Breast epithelium (tissue), 3 donors: Measurements from ENCODE around the gene SYT15B.
"Not testable (repeated sequence)": the region's sequence is repeated elsewhere in the genome, so short reads cannot be mapped to it uniquely, and the experiment has no call there.

Experiments
- POLR2A ChIP-seq: fragments of 450-650 bp; IDR thresholded peaks from one replicate; pipeline ENCODE4 v1.6.1; 2016; ENCODE audit warnings: antibody characterized with exemption, mild to moderate bottlenecking, moderate library complexity
- TF ChIP-seq, protein P1 (sequence below), 3 donors: fragments of 450-650 bp; IDR thresholded peaks; one replicate each; pipeline ENCODE4 v1.5.1; 2016 to 2017; ENCODE audit warnings: antibody characterized with exemption in 3 of 3, mild to moderate bottlenecking in 3 of 3, moderate library complexity in 3 of 3

DNA sequence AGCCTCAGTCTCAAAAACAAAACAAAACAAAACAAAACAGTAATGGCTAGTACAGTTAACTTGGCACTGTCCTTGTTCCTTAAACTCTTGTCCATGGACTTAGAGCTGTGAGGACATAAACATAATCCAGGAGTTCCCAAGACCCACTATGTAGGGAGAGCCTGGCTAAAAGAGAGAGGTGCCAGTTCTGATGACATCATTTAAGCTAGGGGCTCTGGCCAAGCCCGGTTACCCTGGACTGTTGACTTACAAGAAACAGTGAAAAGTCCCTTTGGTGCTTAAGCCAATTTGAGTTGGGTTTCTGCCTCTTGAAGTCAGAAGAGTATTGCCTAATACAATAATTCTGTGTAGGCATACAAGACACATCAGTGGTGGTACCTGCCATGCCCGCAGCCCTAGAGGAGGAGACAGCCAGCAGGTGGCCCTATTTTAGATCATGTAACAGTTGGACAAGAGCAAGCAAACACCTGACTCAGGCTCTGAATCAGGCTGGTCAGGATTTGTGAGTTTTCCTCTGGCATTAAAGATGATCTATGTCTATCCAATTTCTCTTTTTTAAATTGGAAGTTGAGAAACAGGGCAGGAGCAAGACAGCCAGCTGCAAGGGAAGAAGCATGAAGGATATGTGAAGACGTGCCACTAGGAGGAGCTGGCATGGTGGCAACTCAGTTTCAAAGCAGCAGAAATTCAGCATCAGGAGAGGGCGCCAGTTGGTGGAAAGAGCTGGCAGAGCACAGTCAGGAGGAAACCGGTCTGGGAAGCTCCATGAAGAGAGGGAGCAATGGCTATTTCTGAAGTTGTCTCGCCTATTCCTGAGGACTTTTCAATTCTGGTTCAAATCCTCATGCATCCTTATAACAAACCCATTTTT is 12.2 kb upstream of the SYT15B start:
- TF ChIP-seq, protein P1, sequence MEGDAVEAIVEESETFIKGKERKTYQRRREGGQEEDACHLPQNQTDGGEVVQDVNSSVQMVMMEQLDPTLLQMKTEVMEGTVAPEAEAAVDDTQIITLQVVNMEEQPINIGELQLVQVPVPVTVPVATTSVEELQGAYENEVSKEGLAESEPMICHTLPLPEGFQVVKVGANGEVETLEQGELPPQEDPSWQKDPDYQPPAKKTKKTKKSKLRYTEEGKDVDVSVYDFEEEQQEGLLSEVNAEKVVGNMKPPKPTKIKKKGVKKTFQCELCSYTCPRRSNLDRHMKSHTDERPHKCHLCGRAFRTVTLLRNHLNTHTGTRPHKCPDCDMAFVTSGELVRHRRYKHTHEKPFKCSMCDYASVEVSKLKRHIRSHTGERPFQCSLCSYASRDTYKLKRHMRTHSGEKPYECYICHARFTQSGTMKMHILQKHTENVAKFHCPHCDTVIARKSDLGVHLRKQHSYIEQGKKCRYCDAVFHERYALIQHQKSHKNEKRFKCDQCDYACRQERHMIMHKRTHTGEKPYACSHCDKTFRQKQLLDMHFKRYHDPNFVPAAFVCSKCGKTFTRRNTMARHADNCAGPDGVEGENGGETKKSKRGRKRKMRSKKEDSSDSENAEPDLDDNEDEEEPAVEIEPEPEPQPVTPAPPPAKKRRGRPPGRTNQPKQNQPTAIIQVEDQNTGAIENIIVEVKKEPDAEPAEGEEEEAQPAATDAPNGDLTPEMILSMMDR (IDR thresholded peaks at IDR 0.05): peak in 1 of 3 donors; percentile 29
- not testable (repeated sequence) for TF ChIP-seq POLR2A
